Stimulated activated CD8-positive, alpha-beta memory T cell treated with anti-CD3 and anti-CD28 coated beads, Interleukin-15, amount 100 ng/mL, for 4 hours (primary cell): ENCODE measurements around the gene RGS10.
"Not testable (repeated sequence)": the region's sequence is repeated elsewhere in the genome, so short reads cannot be mapped to it uniquely, and the experiment has no call there.

Experiments used
- DNase-seq, 2 donors: peaks; one replicate each; pipeline ENCODE4 v3.0.0-alpha.2; 2020; ENCODE audit warnings: low read depth in 2 of 2

Gene RGS10, protein sequence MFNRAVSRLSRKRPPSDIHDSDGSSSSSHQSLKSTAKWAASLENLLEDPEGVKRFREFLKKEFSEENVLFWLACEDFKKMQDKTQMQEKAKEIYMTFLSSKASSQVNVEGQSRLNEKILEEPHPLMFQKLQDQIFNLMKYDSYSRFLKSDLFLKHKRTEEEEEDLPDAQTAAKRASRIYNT

DNA sequence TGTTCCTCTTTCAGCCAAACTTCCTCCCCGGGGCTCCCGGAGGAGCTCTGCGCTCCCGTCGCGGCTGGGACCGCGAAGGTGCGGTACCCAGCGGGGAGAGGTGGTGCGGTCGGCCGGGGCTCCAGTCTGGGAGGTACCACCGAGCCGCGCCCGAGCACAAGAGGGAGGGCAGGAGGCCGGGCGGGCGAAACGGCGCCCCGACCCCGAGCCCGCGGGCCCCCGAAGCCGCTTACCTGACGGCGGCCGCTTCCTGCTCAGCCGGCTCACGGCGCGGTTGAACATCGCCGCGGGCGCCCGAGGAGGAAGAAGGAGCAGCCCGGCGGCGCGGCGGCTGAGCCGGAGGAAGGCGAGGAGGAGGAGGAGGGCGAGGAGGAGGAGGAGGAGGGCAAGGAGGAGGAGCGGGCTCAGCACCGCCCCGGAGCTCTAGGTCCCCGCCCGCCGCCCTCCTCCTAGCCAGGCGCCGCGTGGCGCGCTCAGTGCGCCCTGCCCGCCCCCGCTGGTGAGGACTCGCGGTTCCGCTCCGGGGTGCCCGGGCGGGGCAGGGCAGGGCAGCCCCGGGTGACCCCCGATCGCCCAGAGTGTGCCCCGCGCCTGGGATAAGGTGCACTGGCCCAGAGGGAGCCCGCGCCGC, at the start of gene RGS10:
TSS of gene RGS10 (minus strand) at position 363 of the 631 bp plus-strand sequence. CDS start at position 282, 81 bp downstream.
- DNase-seq: peak; percentile 78 to 80

GRCh38 chr10:119588071-119588470, 45.6 kb upstream of the RGS10 start:
- DNase-seq: no peak

DNA sequence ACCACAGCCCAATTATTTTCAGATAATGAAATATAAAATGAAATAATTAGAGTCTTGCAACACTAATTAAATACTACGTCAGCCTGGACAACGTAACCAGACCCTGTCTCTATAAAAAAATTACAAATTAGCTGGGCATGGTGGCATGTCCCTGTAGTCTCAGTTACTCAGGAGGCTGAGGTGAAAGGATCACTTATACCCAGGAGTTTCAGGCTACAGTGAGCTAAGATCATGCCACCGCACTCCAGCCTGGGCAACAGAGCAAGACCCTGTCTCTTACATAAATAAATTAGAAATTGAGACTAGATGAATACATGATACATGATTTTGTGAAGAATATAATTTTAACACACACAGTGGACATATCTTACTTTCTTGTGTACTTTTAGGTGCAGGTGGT, 35.8 kb upstream of the RGS10 start:
- no peak for DNase-seq

DNA sequence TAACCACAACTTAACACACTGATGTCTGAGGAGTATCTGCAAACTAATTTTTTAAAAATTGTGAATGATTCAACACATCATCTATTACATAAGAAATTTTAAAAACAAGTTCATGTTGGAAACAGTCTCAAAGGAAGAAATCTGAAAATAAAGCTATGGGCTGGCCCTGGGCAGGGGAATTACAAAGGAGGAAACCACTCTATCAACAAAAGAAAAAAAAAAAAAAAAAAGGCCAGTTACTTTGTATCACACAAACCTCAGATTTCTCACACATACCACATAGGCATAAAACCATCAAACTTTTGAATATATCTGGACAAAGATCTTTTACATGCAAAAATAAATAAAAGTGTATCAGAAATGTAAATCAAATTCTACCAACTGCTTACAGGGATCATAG, 33.5 kb upstream of the RGS10 start:
- DNase-seq: no peak

GRCh38 chr10:119575506-119575905, 33.0 kb upstream of the RGS10 start:
- no peak for DNase-seq

- no peak for DNase-seq
Observed at GRCh38 chr10:119567978-119568377, 25.5 kb upstream of the RGS10 start.

- DNase-seq: no peak
Observed at GRCh38 chr10:119562097-119562496, 19.6 kb upstream of the RGS10 start.

- not testable (repeated sequence) for DNase-seq
Observed at GRCh38 chr10:119559511-119559910, 17.0 kb upstream of the RGS10 start.

- not testable (repeated sequence) for DNase-seq
Observed at GRCh38 chr10:119556081-119556480, 13.6 kb upstream of the RGS10 start.

DNA sequence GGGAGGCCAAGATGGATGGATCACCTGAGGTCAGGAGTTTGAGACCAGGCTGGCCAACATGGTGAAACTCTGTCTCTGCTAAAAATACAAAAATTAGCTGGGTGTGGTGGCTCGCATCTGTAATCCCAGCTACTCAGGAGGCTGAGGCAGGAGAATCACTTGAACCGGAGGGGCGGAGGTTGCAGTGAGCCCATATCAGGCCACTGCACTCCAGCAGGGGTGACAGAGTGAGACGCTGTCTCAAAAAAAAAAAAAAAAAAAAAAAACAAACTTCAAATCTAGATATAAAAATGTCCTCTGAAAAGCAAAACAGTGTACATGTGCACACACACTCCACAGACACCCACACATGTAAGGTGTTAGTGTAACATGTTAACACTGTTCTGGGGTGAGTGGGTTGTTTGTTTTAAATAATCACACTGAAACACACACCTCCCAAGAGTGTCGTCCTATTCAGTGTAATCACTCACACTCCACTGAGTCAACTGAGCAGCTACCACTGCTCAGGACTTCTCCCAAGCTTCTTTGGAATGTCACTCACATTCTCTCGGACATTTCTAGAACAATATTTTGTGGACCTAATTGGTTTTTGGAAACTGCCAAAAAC, 12.8 kb upstream of the RGS10 start:
- DNase-seq: no peak

- DNase-seq: no peak
Observed at GRCh38 chr10:119550827-119551226, 8.3 kb upstream of the RGS10 start.

- DNase-seq: no peak
Observed at GRCh38 chr10:119549247-119549999, 6.9 kb upstream of the RGS10 start.

DNA sequence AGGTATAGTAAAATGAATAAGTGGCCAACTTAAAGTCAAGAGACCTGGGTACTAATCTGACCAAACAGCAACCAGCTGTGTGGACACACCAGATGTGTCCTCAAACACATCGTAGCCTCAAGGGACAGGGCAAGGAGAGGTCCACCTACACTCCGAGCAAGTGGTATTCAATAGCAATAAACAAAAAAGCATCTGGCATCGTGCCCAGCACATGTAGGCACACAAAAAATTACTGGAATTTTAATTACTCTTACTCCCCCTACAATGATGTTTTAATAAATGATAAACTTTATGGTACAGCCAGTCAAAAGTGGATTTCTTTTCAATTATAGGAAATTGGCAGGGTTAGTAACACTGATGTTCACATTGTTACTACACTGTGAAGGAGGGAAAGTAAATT, 3.5 kb upstream of the RGS10 start:
- no peak for DNase-seq

- DNase-seq: no peak
Observed at GRCh38 chr10:119545310-119545709, 2.8 kb upstream of the RGS10 start.

DNA sequence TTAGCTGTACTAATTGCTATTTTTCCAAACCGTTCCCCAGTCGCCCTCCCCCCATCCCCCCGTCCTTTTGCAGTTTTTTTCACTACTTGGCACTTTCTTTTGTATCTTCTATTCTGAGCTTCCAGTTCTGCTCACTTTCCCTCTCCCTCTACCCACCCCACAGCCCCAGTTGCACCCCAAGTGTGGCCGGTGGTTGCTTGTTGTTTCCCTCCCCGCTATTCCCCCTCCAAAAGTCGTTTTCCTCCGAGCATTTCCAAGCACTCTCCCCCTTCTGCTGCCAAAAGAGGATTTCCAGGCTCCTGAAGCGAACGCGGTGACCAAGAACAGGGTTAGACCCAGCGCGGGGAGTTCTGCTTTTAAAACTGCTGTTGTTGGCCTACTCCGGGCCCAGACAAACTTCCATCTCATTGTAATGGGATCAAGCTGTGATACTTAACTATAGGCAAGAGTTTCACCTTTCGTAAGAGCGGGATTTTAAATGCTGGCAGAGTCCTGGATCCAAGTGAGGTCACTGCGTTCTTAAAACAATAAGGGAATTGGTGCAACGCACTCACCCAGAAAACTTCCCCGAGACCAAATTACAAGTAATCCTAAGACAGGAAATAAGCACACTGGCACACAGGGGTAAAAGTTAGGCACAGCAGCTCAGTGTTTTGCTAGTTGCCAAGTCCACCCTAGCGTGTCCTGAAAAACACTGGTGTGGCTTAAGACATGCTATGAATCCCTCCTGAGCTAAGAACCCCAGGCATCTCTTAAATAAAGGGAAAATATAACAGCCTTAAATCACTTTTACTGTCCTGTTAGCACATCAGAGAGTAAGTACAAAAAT, 1.5 kb upstream of the RGS10 start:
- no peak for DNase-seq

- peak; percentile 36 to 48 for DNase-seq
Observed at GRCh38 chr10:119542988-119543813, 682 bp upstream of the RGS10 start.

DNA sequence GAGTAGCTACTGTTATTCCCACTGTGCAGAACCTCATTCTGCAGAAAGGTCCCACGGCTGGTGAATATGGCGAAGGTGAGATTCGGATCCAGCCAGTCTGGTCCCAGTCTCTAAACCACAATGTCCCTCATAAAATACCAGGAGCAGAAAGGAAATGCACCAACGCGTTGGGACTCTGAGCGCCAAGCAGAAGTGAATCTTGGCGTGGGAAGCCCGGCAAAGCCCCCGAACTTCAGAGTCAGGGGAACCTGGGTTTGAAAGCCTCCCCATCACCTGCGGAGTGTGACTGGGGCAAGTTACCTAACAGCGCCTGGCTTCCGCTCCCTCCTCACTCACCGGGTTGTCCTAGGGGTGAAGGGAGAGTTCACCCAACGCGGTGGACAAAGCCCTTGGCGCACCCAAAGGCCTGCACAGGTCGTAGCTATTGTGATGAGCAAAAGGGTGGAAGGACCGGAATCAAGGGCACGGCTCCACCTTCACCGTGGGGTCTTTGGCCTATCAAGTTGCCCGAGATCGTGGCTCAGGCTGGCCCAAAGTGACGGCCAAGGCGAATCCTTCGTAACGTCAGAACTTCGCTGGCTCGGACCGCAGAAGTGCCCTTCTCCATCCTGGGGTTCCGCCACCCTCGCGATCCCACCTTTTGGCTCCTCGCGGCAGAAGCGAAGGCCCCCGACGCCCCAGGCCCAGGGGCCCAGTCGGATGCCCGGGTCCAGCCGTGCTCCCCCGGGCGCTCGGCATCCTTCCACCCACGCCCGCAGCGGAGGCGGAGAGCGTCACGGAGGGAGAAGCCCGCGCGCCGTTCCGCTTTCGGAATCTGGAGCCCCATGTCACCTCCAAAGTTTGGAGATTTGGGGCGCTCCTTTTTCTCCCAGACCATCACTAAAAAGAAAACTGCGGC, 811 bp downstream of the RGS10 start:
- DNase-seq: peak; percentile 58 to 68

GRCh38 chr10:119541046-119541445, 1.5 kb downstream of the RGS10 start:
- no peak for DNase-seq

DNA sequence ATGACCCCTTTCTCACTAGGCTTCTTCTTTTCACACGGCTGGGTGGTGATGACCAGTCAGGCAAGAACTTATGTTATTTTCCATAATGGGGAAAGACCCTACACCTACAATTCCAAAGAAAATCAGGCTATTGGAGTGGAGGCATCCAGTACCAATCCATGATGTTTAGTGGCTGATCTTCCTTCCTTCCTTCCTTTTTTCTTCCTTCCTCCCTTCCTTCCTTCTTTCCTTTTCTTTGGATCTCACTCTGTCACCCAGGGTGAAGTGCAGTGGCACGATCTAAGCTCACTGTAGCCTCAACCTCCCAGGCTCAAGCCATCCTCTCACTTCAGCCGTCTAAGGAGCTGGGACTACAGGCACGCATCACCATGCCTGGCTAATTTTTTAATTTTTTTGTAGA, 2.5 kb downstream of the RGS10 start:
- DNase-seq: no peak

- DNase-seq: no peak
Observed at GRCh38 chr10:119539359-119539825, 3.1 kb downstream of the RGS10 start.
